PC-3 (cell line): ENCODE results near the gene ARHGAP27.

Experiments used
- EZH2 ChIP-seq: fragments of 300-600 bp; sonication (generic); IDR thresholded peaks from one replicate; pipeline ENCODE4 v1.6.1; 2017; ENCODE audit warnings: antibody characterized with exemption, mild to moderate bottlenecking, low read length; ENCODE audit not compliant: unreplicated experiment
- EZH2phosphoT487 ChIP-seq: fragments of 300-600 bp; sonication (generic); IDR thresholded peaks from 2 replicates; pipeline ENCODE4 v1.6.1; 2018; ENCODE audit warnings: mild to moderate bottlenecking, antibody characterized with exemption, low read length, borderline replicate concordance
- TF ChIP-seq, protein P1 (sequence below): fragments of 300-600 bp; sonication (generic); conservative IDR thresholded peaks from 2 replicates; pipeline ENCODE4 v1.5.1; 2017; ENCODE audit warnings: antibody characterized with exemption, low read depth, mild to moderate bottlenecking, low read length

DNA sequence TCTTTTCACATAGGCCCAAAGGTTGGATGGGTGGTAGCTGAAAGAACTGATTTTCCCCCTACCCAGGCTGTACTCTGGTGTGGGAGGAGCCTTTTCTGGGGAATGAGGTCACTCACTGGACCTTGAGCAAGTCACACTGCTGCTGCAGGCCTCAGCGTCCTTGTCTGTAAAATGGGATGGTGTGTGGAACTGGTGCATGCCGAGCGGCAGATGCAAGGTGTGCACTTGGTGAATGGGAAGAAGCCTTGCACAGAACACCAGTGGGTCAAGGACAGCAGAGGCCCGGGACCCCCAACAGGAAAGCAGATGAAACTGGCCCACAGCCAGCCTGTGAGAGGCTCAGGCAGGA lies 38.1 kb downstream of the ARHGAP27 start:
- TF ChIP-seq, protein P1, sequence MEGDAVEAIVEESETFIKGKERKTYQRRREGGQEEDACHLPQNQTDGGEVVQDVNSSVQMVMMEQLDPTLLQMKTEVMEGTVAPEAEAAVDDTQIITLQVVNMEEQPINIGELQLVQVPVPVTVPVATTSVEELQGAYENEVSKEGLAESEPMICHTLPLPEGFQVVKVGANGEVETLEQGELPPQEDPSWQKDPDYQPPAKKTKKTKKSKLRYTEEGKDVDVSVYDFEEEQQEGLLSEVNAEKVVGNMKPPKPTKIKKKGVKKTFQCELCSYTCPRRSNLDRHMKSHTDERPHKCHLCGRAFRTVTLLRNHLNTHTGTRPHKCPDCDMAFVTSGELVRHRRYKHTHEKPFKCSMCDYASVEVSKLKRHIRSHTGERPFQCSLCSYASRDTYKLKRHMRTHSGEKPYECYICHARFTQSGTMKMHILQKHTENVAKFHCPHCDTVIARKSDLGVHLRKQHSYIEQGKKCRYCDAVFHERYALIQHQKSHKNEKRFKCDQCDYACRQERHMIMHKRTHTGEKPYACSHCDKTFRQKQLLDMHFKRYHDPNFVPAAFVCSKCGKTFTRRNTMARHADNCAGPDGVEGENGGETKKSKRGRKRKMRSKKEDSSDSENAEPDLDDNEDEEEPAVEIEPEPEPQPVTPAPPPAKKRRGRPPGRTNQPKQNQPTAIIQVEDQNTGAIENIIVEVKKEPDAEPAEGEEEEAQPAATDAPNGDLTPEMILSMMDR: no peak
- TF ChIP-seq EZH2 (no peak), EZH2phosphoT487 (no peak)
